ENCODE results near the gene SYNE2. TPM values are rescaled to one million over a fixed set of nuclear protein-coding genes. Genes with fewer than 3 reads are reported as not detected.

The SYNE2 gene
- total RNA-seq, 4 donors from 2014 or later, result 65.8 to 174 (median 126) TPM

GRCh38 chr14:64265222-64265621, 412.4 kb downstream of the SYNE2 start:
- Histone ChIP-seq H3K9me3 (no peaks in the 10 kb centered on the region), H3K4me3 (no peak overlapping the region), H3K27ac (no peak overlapping the region), H3K27me3 (no peaks in the 10 kb centered on the region), H3K36me3 (no peaks in the 10 kb centered on the region), H3K4me1 (no peaks in the 10 kb centered on the region)
- WGBS, 2 donors (ENCODE audit: low coverage in 1 of 2), result 100% methylated on average over 1 of the region's 1 CpG
- TF ChIP-seq POLR2A (IDR thresholded peaks at IDR 0.05) (no peak), POLR2AphosphoS5 (IDR thresholded peaks at IDR 0.05) (no peak), EP300 (IDR thresholded peaks at IDR 0.05) (no peak), CTCF (IDR thresholded peaks at IDR 0.05) (no peak)
- ATAC-seq, result no peak

GRCh38 chr14:64266239-64266638, 413.4 kb downstream of the SYNE2 start:
- Histone ChIP-seq H3K27me3 (no peaks in the 10 kb centered on the region), H3K36me3 (no peaks in the 10 kb centered on the region), H3K4me1 (no peaks in the 10 kb centered on the region), H3K9me3 (no peaks in the 10 kb centered on the region), H3K27ac (no peak overlapping the region), H3K4me3 (no peak overlapping the region)
- 4 to 18% methylated on average over 2 of the region's 2 CpGs for WGBS, 2 donors (ENCODE audit: low coverage in 1 of 2)
- ATAC-seq, result no peak
- TF ChIP-seq EP300 (IDR thresholded peaks at IDR 0.05) (no peak), CTCF (IDR thresholded peaks at IDR 0.05) (no peak), POLR2A (IDR thresholded peaks at IDR 0.05) (no peak), POLR2AphosphoS5 (IDR thresholded peaks at IDR 0.05) (no peak)

- no peak for ATAC-seq
- H3K27me3 ChIP-seq, result no peaks in the 10 kb centered on the region
- TF ChIP-seq EP300 (IDR thresholded peaks at IDR 0.05) (no peak), CTCF (IDR thresholded peaks at IDR 0.05) (no peak), POLR2A (IDR thresholded peaks at IDR 0.05) (no peak), POLR2AphosphoS5 (IDR thresholded peaks at IDR 0.05) (no peak)
- H3K27ac ChIP-seq, result no peak overlapping the region
- no peaks in the 10 kb centered on the region for H3K9me3 ChIP-seq
- H3K4me1 ChIP-seq, result no peaks in the 10 kb centered on the region
- no peak overlapping the region for H3K4me3 ChIP-seq
- no peaks in the 10 kb centered on the region for H3K36me3 ChIP-seq
These were observed 419.2 kb downstream of the SYNE2 start for GRCh38 chr14:64272019-64272418.

Small RNA genes within 50 kb of the gene (small RNA-seq; reads per million reads assigned to genes)
- 0 reads per million in 4 donors for gene MIR548H1
- 0 reads per million in 4 donors for gene RF00019
- 0 reads per million in 4 donors for gene RPS28P1

Other genes starting within 250 kb of the SYNE2 start
- 10 to 100 TPM in 2 of 4 donors, 1 to 10 TPM in 2; 5.9 to 18.8 (median 12.5) TPM for gene WDR89, start 211.1 kb upstream of the SYNE2 start, total RNA-seq
- 10 to 100 TPM; 14.9 to 28.9 (median 17.9) TPM for gene SGPP1, start 124.9 kb upstream of the SYNE2 start, total RNA-seq

Measured in gastroesophageal sphincter (tissue), 4 donors.